ENCODE measurements around the gene VMP1.
"Not testable (repeated sequence)": the region's sequence is repeated elsewhere in the genome, so short reads cannot be mapped to it uniquely, and the experiment has no call there.

VMP1 gene

GRCh38 chr17:59712862-59713261 lies 5.4 kb downstream of the VMP1 start:
- DNase-seq: no peak

GRCh38 chr17:59714255-59714654 lies 6.8 kb downstream of the VMP1 start:
- DNase-seq: no peak

GRCh38 chr17:59716427-59716826 lies 9.0 kb downstream of the VMP1 start:
- no peak for DNase-seq

- no peak for DNase-seq
Observed at GRCh38 chr17:59719526-59719925, 12.1 kb downstream of the VMP1 start.

GRCh38 chr17:59722623-59723022 lies 15.2 kb downstream of the VMP1 start:
- DNase-seq: no peak

GRCh38 chr17:59723041-59723440 lies 15.6 kb downstream of the VMP1 start:
- DNase-seq: no peak

GRCh38 chr17:59723607-59724006 lies 16.2 kb downstream of the VMP1 start:
- no peak for DNase-seq

GRCh38 chr17:59725691-59726090 lies 18.2 kb downstream of the VMP1 start:
- no peak for DNase-seq

GRCh38 chr17:59727817-59728533 lies 20.5 kb downstream of the VMP1 start:
- DNase-seq: no peak

GRCh38 chr17:59730268-59730834 lies 22.9 kb downstream of the VMP1 start:
- DNase-seq: no peak

GRCh38 chr17:59733697-59734096 lies 26.2 kb downstream of the VMP1 start:
- no peak for DNase-seq

GRCh38 chr17:59734226-59734625 lies 26.8 kb downstream of the VMP1 start:
- no peak for DNase-seq

- no peak for DNase-seq
Observed at GRCh38 chr17:59737324-59737723, 29.9 kb downstream of the VMP1 start.

- DNase-seq: no peak
Observed at GRCh38 chr17:59743842-59744241, 36.4 kb downstream of the VMP1 start.

GRCh38 chr17:59745040-59745439 lies 37.6 kb downstream of the VMP1 start:
- no peak for DNase-seq

- peak; percentile 33 for DNase-seq
Observed at GRCh38 chr17:59746849-59747445, 39.5 kb downstream of the VMP1 start.

GRCh38 chr17:59748591-59748990 lies 41.1 kb downstream of the VMP1 start:
- no peak for DNase-seq

- no peak for DNase-seq
Observed at GRCh38 chr17:59751955-59752413, 44.5 kb downstream of the VMP1 start.

GRCh38 chr17:59752446-59752845 lies 45.0 kb downstream of the VMP1 start:
- DNase-seq: no peak

GRCh38 chr17:59752922-59753321 lies 45.5 kb downstream of the VMP1 start:
- DNase-seq: no peak

- DNase-seq: peak; percentile 87
Observed at GRCh38 chr17:59753522-59754467, 46.3 kb downstream of the VMP1 start.

- no peak for DNase-seq
Observed at GRCh38 chr17:59754552-59754951, 47.1 kb downstream of the VMP1 start.

- not testable (repeated sequence) for DNase-seq
Observed at GRCh38 chr17:59755069-59755468, 47.6 kb downstream of the VMP1 start.
